ENCODE results near the gene CLEC4G. TPM values are rescaled to one million over a fixed set of nuclear protein-coding genes. Genes with fewer than 3 reads are reported as not detected.

CLEC4G gene
- total RNA-seq, 2 experiments from 2014 or later, result not detected

- no peak for ATAC-seq (ENCODE audit: poor library complexity)
Observed at GRCh38 chr19:7763696-7764095, 31.8 kb upstream of the CLEC4G start.

GRCh38 chr19:7762719-7763293 is 30.9 kb upstream of the CLEC4G start, which contains the start of gene CLEC4M:
Gene CLEC4M, plus strand, starts transcription at chr19:7763243. Its CDS starts 24 bp downstream, at chr19:7763267.
- peaks cover 9% of the 10 kb centered on the region for H3K27me3 Mint-ChIP-seq
- H3K27ac Mint-ChIP-seq, result no peak within 1 kb of the TSS
- peaks cover 11% of the 10 kb centered on the region for H3K9me3 Mint-ChIP-seq
- peaks cover 7% of the 10 kb centered on the region for H3K4me1 Mint-ChIP-seq (ENCODE audit: low read depth)
- Histone ChIP-seq H3K4me1 (ENCODE audit: insufficient read depth, low read length) (no peaks in the 10 kb centered on the region), H3K27me3 (ENCODE audit: control insufficient read depth in 1 of 2, insufficient read depth in 2 of 2, low read length in 2 of 2) (peaks cover 0 to 4% of the 10 kb centered on the region in 2 experiments), H3K4me3 (ENCODE audit: low read length) (no peak within 1 kb of the TSS), H3K27ac (ENCODE audit: low read depth in 1 of 2, low read length in 2 of 2) (no peak within 1 kb of the TSS), H3K36me3 (ENCODE audit: insufficient read depth, low read length) (no peaks in the 10 kb centered on the region), H3K9me3 (ENCODE audit: control insufficient read depth in 1 of 2, insufficient read depth in 1 of 2, low read length in 2 of 2) (peaks cover 14 to 18% of the 10 kb centered on the region in 2 experiments)
- no peak for ATAC-seq (ENCODE audit: poor library complexity)
- H3K36me3 Mint-ChIP-seq (ENCODE audit: low read depth), result peaks cover 17% of the 10 kb centered on the region
- POLR2A ChIA-PET, result interaction anchor here (1.0 kb wide), 1 partner anchor 133 kb away, joined by 4 read pairs; the partner anchor contains the start of genes PET100 and XAB2
- DNase-seq, result no peak
- no peak for TF ChIP-seq CTCF (IDR thresholded peaks at IDR 0.05)
- H3K4me3 Mint-ChIP-seq, result no peak within 1 kb of the TSS
- intact Hi-C loops (cut with DNase I, micrococcal nuclease), result no loop called here
- CTCF ChIA-PET, result no interaction called here

More at GRCh38 chr19:7763696-7764095, 31.8 kb upstream of the CLEC4G start:
- Mint-ChIP-seq H3K36me3 (ENCODE audit: low read depth) (peaks cover 11% of the 10 kb centered on the region), H3K4me1 (ENCODE audit: low read depth) (peaks cover 7% of the 10 kb centered on the region), H3K9me3 (peaks cover 7% of the 10 kb centered on the region), H3K27me3 (peaks cover 9% of the 10 kb centered on the region), H3K27ac (no peak overlapping the region), H3K4me3 (no peak overlapping the region)
- no peak for TF ChIP-seq CTCF (IDR thresholded peaks at IDR 0.05)
- POLR2A ChIA-PET, result no interaction called here
- CTCF ChIA-PET, result no interaction called here
- Histone ChIP-seq H3K4me3 (ENCODE audit: low read length) (no peak overlapping the region), H3K27ac (ENCODE audit: low read depth in 1 of 2, low read length in 2 of 2) (no peak overlapping the region), H3K9me3 (ENCODE audit: control insufficient read depth in 1 of 2, insufficient read depth in 1 of 2, low read length in 2 of 2) (peaks cover 10 to 11% of the 10 kb centered on the region in 2 experiments), H3K4me1 (ENCODE audit: insufficient read depth, low read length) (no peaks in the 10 kb centered on the region), H3K27me3 (ENCODE audit: control insufficient read depth in 1 of 2, insufficient read depth in 2 of 2, low read length in 2 of 2) (peaks cover 0 to 4% of the 10 kb centered on the region in 2 experiments), H3K36me3 (ENCODE audit: insufficient read depth, low read length) (no peaks in the 10 kb centered on the region)
- intact Hi-C loops (cut with DNase I, micrococcal nuclease), result no loop called here
- no peak for DNase-seq

GRCh38 chr19:7759156-7759555 is 27.2 kb upstream of the CLEC4G start:
- peaks cover 21 to 36% of the 10 kb centered on the region in 2 experiments for H3K9me3 ChIP-seq (ENCODE audit: control insufficient read depth in 1 of 2, insufficient read depth in 1 of 2, low read length in 2 of 2)
- H3K36me3 Mint-ChIP-seq (ENCODE audit: low read depth), result peaks cover 22% of the 10 kb centered on the region
- H3K27ac Mint-ChIP-seq, result no peak overlapping the region
- ChIA-PET CTCF (no interaction called here), POLR2A (no interaction called here)
- H3K4me3 Mint-ChIP-seq, result no peak overlapping the region
- DNase-seq (no peak), ATAC-seq (ENCODE audit: poor library complexity) (no peak)
- no peak overlapping the region for H3K27ac ChIP-seq (ENCODE audit: low read depth in 1 of 2, low read length in 2 of 2)
- H3K36me3 ChIP-seq (ENCODE audit: insufficient read depth, low read length), result no peaks in the 10 kb centered on the region
- H3K9me3 Mint-ChIP-seq, result peaks cover 15% of the 10 kb centered on the region
- peaks cover 9% of the 10 kb centered on the region for H3K27me3 Mint-ChIP-seq
- H3K4me3 ChIP-seq (ENCODE audit: low read length), result no peak overlapping the region
- peaks cover 0 to 4% of the 10 kb centered on the region in 2 experiments for H3K27me3 ChIP-seq (ENCODE audit: control insufficient read depth in 1 of 2, insufficient read depth in 2 of 2, low read length in 2 of 2)
- intact Hi-C loops (cut with DNase I, micrococcal nuclease), result no loop called here
- H3K4me1 Mint-ChIP-seq (ENCODE audit: low read depth), result peaks cover 7% of the 10 kb centered on the region
- no peak for TF ChIP-seq CTCF (IDR thresholded peaks at IDR 0.05)
- no peaks in the 10 kb centered on the region for H3K4me1 ChIP-seq (ENCODE audit: insufficient read depth, low read length)
